K562 (cell line): ENCODE measurements around the gene CIAO2A. TPM values are rescaled to one million over a fixed set of nuclear protein-coding genes. Genes with fewer than 3 reads are reported as not detected.

Experiments
- CBFA2T2 ChIP-seq: fragments of 450-650 bp; conservative IDR thresholded peaks from 2 replicates; pipeline ENCODE4 v1.6.1; 2017; ENCODE audit warnings: mild to moderate bottlenecking
- CEBPB ChIP-seq: fragments of 450-650 bp; IDR thresholded peaks from 2 replicates; pipeline ENCODE4 v1.6.1; 2016; ENCODE audit warnings: missing genetic modification characterization, missing compliant biosample characterization
- CEBPG ChIP-seq, 3 experiments: fragments of 200-800 bp in 1 of 3; sonication (Bioruptor generic) in 1 of 3; sonication (generic) in 1 of 3; formaldehyde crosslinking in 1 of 3; IDR thresholded peaks in 2 of 3; conservative IDR thresholded peaks in 1 of 3; 2 replicates each; pipeline versions ENCODE4 v1.6.1 to v1.8.0; 2016 to 2022; ENCODE audit warnings: missing compliant biosample characterization in 2 of 3, missing genetic modification characterization in 2 of 3, mild to moderate bottlenecking in 1 of 3, missing genetic modification reagents in 1 of 3
- DPF2 ChIP-seq: fragments of 450-650 bp; IDR thresholded peaks from 2 replicates; pipeline ENCODE4 v1.6.1; 2016
- GABPA ChIP-seq: fragments of 200-800 bp; sonication (Bioruptor generic); conservative IDR thresholded peaks from 2 replicates; pipeline ENCODE4 v1.6.1; 2016; ENCODE audit warnings: low read depth, missing genetic modification characterization, missing compliant biosample characterization
- KLF10 ChIP-seq: fragments of 250-450 bp; sonication (Bioruptor Pico); IDR thresholded peaks from 2 replicates; pipeline ENCODE4 v1.6.1; 2021; ENCODE audit warnings: matching md5 sums
- MEIS2 ChIP-seq: fragments of 450-650 bp; IDR thresholded peaks from 2 replicates; pipeline ENCODE4 v1.6.1; 2014; ENCODE audit warnings: mild to moderate bottlenecking; ENCODE audit not compliant: partially characterized antibody
- MNT ChIP-seq, 2 experiments: fragments of 450-650 bp; conservative IDR thresholded peaks; 2 replicates each; pipeline ENCODE4 v1.6.1; 2017; ENCODE audit warnings: mild to moderate bottlenecking in 2 of 2, moderate library complexity in 2 of 2
- RAD51 ChIP-seq: fragments of 450-650 bp; IDR thresholded peaks from 2 replicates; pipeline ENCODE4 v1.7.1; 2016; ENCODE audit warnings: low read depth, mild to moderate bottlenecking, borderline replicate concordance
- SIN3B ChIP-seq: fragments of 450-650 bp; IDR thresholded peaks from 2 replicates; pipeline ENCODE4 v1.6.1; 2017; ENCODE audit warnings: low read depth, mild to moderate bottlenecking, moderate library complexity
- SMAD4 ChIP-seq: fragments of 250-450 bp; sonication (Bioruptor Pico); conservative IDR thresholded peaks from 2 replicates; pipeline ENCODE4 v1.8.0; 2021; ENCODE audit warnings: inconsistent platforms, mild to moderate bottlenecking, moderate library complexity
- SRSF1 ChIP-seq: fragments of 200-400 bp; formaldehyde crosslinking; IDR thresholded peaks from 2 replicates; pipeline ENCODE4 v1.6.1; 2017; ENCODE audit warnings: mild to moderate bottlenecking, low read depth, low read length, moderate library complexity
- XRCC4 ChIP-seq: IDR thresholded peaks from one replicate; pipeline ENCODE4 v1.6.1; 2011; ENCODE audit not compliant: insufficient read depth, insufficient read length; ENCODE audit errors: extremely low read depth
- ZFP1 ChIP-seq: fragments of 450-650 bp; formaldehyde crosslinking; IDR thresholded peaks from 2 replicates; pipeline ENCODE4 v1.4.0; 2020; ENCODE audit warnings: mild to moderate bottlenecking, mixed read lengths
- ZNF644 ChIP-seq: fragments of 200-800 bp; sonication (Bioruptor generic); IDR thresholded peaks from 2 replicates; pipeline ENCODE4 v1.6.1; 2016; ENCODE audit warnings: low read depth, missing genetic modification characterization, missing compliant biosample characterization
- ZNF77 ChIP-seq: fragments of 250-450 bp; sonication (Bioruptor Pico); IDR thresholded peaks from 2 replicates; pipeline ENCODE4 v1.5.0; 2020
- polyA plus RNA-seq, 8 experiments: library from polyadenylated mRNA; depleted of rRNA in 4 of 8; stranded (reverse) in 5 of 8; unstranded in 3 of 8; fragments of >200 nt; fragmentation: Nextera tagmentation in 2 of 8; fragmentation: Illumina TruSeq in 1 of 8; extraction: Ambion mirVana in 2 of 8; extraction: Trizol in 1 of 8; gene quantifications; 2 replicates each; pipeline versions ENCODE4 v1.2.1 to v1.2.3, GENCODE V29; 2011 to 2014; ENCODE audit warnings: inconsistent platforms in 1 of 8, missing spikeins in 1 of 8
- total RNA-seq, 7 experiments: library from RNA; depleted of rRNA in 6 of 7; stranded (reverse); fragments of >200 nt in 6 of 7; fragmentation: Illumina TruSeq in 2 of 7; extraction: Trizol in 2 of 7; gene quantifications; 2 replicates each; pipeline versions ENCODE4 v1.2.1 to v1.2.3, GENCODE V29; 2011 to 2021; ENCODE audit warnings: low replicate concordance in 1 of 7
- TF ChIP-seq, protein P1 (sequence below): fragments of 450-650 bp; IDR thresholded peaks from 2 replicates; pipeline ENCODE4 v1.6.1; 2016
- TF ChIP-seq, protein P2 (sequence below): sonication (generic); formaldehyde crosslinking; IDR thresholded peaks from 2 replicates; pipeline ENCODE4 v1.8.0; 2022; ENCODE audit warnings: missing genetic modification reagents, mild to moderate bottlenecking, borderline replicate concordance
- TF ChIP-seq, protein P3 (sequence below): sonication (generic); formaldehyde crosslinking; IDR thresholded peaks from 2 replicates; pipeline ENCODE4 v1.8.1; 2023; ENCODE audit warnings: mild to moderate bottlenecking, missing genetic modification reagents

Gene CIAO2A
- total and polyA plus RNA-seq, 9 of the 15 experiments (the other 6 are each of a cell fraction or from before 2014, with no cell fraction given): 161 to 429 (median 313) TPM

- TF ChIP-seq, protein P1, sequence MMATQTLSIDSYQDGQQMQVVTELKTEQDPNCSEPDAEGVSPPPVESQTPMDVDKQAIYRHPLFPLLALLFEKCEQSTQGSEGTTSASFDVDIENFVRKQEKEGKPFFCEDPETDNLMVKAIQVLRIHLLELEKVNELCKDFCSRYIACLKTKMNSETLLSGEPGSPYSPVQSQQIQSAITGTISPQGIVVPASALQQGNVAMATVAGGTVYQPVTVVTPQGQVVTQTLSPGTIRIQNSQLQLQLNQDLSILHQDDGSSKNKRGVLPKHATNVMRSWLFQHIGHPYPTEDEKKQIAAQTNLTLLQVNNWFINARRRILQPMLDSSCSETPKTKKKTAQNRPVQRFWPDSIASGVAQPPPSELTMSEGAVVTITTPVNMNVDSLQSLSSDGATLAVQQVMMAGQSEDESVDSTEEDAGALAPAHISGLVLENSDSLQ: peak; percentile 86
- TF ChIP-seq, protein P2, sequence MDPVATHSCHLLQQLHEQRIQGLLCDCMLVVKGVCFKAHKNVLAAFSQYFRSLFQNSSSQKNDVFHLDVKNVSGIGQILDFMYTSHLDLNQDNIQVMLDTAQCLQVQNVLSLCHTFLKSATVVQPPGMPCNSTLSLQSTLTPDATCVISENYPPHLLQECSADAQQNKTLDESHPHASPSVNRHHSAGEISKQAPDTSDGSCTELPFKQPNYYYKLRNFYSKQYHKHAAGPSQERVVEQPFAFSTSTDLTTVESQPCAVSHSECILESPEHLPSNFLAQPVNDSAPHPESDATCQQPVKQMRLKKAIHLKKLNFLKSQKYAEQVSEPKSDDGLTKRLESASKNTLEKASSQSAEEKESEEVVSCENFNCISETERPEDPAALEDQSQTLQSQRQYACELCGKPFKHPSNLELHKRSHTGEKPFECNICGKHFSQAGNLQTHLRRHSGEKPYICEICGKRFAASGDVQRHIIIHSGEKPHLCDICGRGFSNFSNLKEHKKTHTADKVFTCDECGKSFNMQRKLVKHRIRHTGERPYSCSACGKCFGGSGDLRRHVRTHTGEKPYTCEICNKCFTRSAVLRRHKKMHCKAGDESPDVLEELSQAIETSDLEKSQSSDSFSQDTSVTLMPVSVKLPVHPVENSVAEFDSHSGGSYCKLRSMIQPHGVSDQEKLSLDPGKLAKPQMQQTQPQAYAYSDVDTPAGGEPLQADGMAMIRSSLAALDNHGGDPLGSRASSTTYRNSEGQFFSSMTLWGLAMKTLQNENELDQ (CRISPR knock-in tag): no peak
- peak; percentile 96 for TF ChIP-seq MEIS2
- TF ChIP-seq RAD51: peak; percentile 85
- TF ChIP-seq MNT (conservative IDR thresholded peaks at IDR 0.05): 0 out of 4 replicates have a peak, but pooled peaks of 1 of the 2 experiments have one; percentile 22
- TF ChIP-seq SRSF1: no peak
- TF ChIP-seq SMAD4: no peak
- TF ChIP-seq DPF2: peak; percentile 34; the same call in 1 of the 2 replicates
- TF ChIP-seq GABPA (tag): 0 out of 2 replicates have a peak, but pooled peaks have one; percentile 13
- TF ChIP-seq KLF10 (CRISPR knock-in tag): no peak
- no peak for TF ChIP-seq XRCC4
- 0 out of 2 replicates have a peak, but pooled peaks have one; percentile 32 for TF ChIP-seq ZNF644 (tag)
- 0 out of 2 replicates have a peak, but pooled peaks have one; percentile 10 for TF ChIP-seq CBFA2T2
- TF ChIP-seq CEBPB (tag): peak; percentile 96
- TF ChIP-seq ZFP1 (CRISPR knock-in tag): peak; percentile 83
- no peak for TF ChIP-seq ZNF77 (CRISPR knock-in tag)
- no peak for TF ChIP-seq SIN3B
- TF ChIP-seq CEBPG (CRISPR knock-in tag; IDR thresholded peaks at IDR 0.05): peak; percentile 77; the same call in 1 of the 2 replicates
- peak; percentile 84 to 94 for TF ChIP-seq CEBPG (tag; conservative IDR thresholded peaks at IDR 0.05 in 1 of 2, IDR thresholded peaks at IDR 0.05 in 1 of 2)
- TF ChIP-seq, protein P3, sequence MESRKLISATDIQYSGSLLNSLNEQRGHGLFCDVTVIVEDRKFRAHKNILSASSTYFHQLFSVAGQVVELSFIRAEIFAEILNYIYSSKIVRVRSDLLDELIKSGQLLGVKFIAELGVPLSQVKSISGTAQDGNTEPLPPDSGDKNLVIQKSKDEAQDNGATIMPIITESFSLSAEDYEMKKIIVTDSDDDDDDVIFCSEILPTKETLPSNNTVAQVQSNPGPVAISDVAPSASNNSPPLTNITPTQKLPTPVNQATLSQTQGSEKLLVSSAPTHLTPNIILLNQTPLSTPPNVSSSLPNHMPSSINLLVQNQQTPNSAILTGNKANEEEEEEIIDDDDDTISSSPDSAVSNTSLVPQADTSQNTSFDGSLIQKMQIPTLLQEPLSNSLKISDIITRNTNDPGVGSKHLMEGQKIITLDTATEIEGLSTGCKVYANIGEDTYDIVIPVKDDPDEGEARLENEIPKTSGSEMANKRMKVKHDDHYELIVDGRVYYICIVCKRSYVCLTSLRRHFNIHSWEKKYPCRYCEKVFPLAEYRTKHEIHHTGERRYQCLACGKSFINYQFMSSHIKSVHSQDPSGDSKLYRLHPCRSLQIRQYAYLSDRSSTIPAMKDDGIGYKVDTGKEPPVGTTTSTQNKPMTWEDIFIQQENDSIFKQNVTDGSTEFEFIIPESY: peak; percentile 54; the same call in 1 of the 2 replicates
Measured at GRCh38 chr15:64105113-64105704, 11.6 kb upstream of the CIAO2A start (continued).
